Pancreas (tissue), 10 donors: ENCODE measurements around the gene MDFIC. TPM values are rescaled to one million over a fixed set of nuclear protein-coding genes. Genes with fewer than 3 reads are reported as not detected.
A peak's percentile ranks its signal among the peaks of the same experiment; 100 is the strongest.

Experiments used
- ATAC-seq, 4 donors: fragments of 200-7000 bp; cut with Tn5 transposase; one replicate each; pipeline versions ENCODE4 v1.8.0 to v1.9.1; 2020; ENCODE audit warnings: mild to moderate bottlenecking in 4 of 4, moderate library complexity in 4 of 4
- DNase-seq, 6 donors: peaks; one replicate each; pipeline ENCODE4 v3.0.0-alpha.2; 2020
- FAIRE-seq: peaks from 2 replicates; lab custom pipeline; 2012; peaks lifted over from hg19 to GRCh38; lab: Jason Lieb, UNC
- H3K27ac ChIP-seq, 4 donors: fragments of 200-600 bp; sonication (generic); 1 replicate in 3 of 4; 2 replicates in 1 of 4; pipeline versions ENCODE4 v1.5.0 to v1.8.0; 2020
- H3K27me3 ChIP-seq, 4 donors: fragments of 200-600 bp; one replicate each; pipeline ENCODE4 v1.8.0; 2021
- H3K36me3 ChIP-seq, 3 donors: fragments of 200-600 bp; sonication (generic) in 1 of 3; one replicate each; pipeline versions ENCODE4 v1.5.0 to v1.8.0; 2020 to 2021
- H3K4me1 ChIP-seq, 3 donors: fragments of 200-600 bp; one replicate each; pipeline ENCODE4 v1.8.0; 2021
- H3K4me3 ChIP-seq, 4 donors: fragments of 200-600 bp; sonication (generic) in 2 of 4; one replicate each; pipeline versions ENCODE4 v1.5.0 to v1.8.0; 2020 to 2021
- H3K9me3 ChIP-seq, 4 donors: fragments of 200-600 bp; one replicate each; pipeline ENCODE4 v1.8.0; 2021
- CTCF ChIP-seq, 4 donors: fragments of 200-600 bp; sonication (generic) in 3 of 4; IDR thresholded peaks; one replicate each; pipeline versions ENCODE4 v1.5.0 to v1.8.0; 2021; ENCODE audit warnings: antibody characterized with exemption in 4 of 4
- WGBS, 2 donors: extraction: QIAGEN DNeasy Blood & Tissue Kit; methylation state at CpG; one replicate each; pipeline ENCODE4 v1.1.7; 2013; 5-methylcytosine and 5-hydroxymethylcytosine counted together
- intact Hi-C, 3 donors: fragments of 100-400 bp; cut with DNase I; formaldehyde crosslinking; loops; one replicate each; pipeline versions ENCODE4 v1.11.1 to v1.14.2; 2022
- polyA plus RNA-seq, 2 donors: library from polyadenylated mRNA; stranded (reverse); fragments of 200-250 nt; gene quantifications; one replicate each; pipeline ENCODE4 v1.2.3, GENCODE V29; 2013
- total RNA-seq, 6 donors: library from RNA; stranded (reverse); fragmentation: NEBNext Ultra II Directional in 4 of 6; extraction: Animal tissue kit (Norgen Biotek cat#: 25700) in 4 of 6; gene quantifications; one replicate each; pipeline versions ENCODE4 v1.2.1 to v1.2.4, GENCODE V29; 2021 to 2023
- donor health status: healthy with polysubstance abuse.
- donor health status: DM: no; HTN: no; CAD: no; lungs with moderate emphysema.
- donor health status: DM: no; HTN: no; CAD: no.
- donor health status: control.
- donor health status: control.
- donor health status: Bipolar disorder and iron deficiency.
- donor health status: DM: yes; HTN: yes; CAD: no.
- donor health status: DM: no; HTN: no; CAD: no.
- donor health status: DM: no; HTN: no; CAD: no.
- donor health status: DM: yes; HTN: yes; CAD: no.

Gene MDFIC
- total and polyA plus RNA-seq, 8 donors: 3.1 to 12.3 (median 4.8) TPM

GRCh38 chr7:114986190-114987180 is 64.6 kb downstream of the MDFIC start:
- Histone ChIP-seq H3K9me3 (no peaks in the 10 kb centered on the region), H3K27ac (no peak overlapping the region), H3K36me3 (no peaks in the 10 kb centered on the region), H3K27me3 (no peaks in the 10 kb centered on the region), H3K4me1 (no peaks in the 10 kb centered on the region), H3K4me3 (no peak overlapping the region)
- 76 to 93% methylated on average over 3 of the region's 3 CpGs for WGBS, 2 donors
- TF ChIP-seq CTCF (IDR thresholded peaks at IDR 0.05): no peak
- intact Hi-C loops: no loop called here
- DNase-seq: no peak
- FAIRE-seq: no peak
- ATAC-seq: no peak

DNA sequence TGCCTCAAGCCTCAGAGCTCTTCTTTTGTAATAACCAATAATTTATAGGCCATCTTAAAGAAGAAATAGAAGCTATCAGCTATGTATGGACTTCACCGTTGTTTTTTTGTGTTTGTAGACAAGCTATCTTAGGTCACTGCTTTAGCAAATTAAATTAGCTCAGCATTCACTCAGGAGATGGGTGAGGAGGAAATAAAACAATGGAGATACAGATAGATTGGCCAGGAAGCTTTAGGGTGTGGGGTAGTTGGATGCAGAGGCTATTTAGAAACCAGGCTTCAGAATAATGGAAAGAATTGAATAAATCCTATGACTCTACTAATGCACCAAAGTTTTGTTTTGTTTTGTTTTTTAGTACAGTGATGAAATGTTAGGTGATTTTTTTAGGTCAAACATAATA is 66.1 kb downstream of the MDFIC start:
- H3K4me1 ChIP-seq: no peaks in the 10 kb centered on the region
- H3K4me3 ChIP-seq: no peak overlapping the region
- FAIRE-seq: no peak
- no peaks in the 10 kb centered on the region for H3K27me3 ChIP-seq
- H3K27ac ChIP-seq: no peak overlapping the region
- H3K36me3 ChIP-seq: no peaks in the 10 kb centered on the region
- no peak for ATAC-seq
- no peak for TF ChIP-seq CTCF (IDR thresholded peaks at IDR 0.05)
- WGBS, 2 donors: 60 to 72% methylated on average over 1 of the region's 1 CpG
- intact Hi-C loops: no loop called here
- no peaks in the 10 kb centered on the region for H3K9me3 ChIP-seq
- DNase-seq: no peak

DNA sequence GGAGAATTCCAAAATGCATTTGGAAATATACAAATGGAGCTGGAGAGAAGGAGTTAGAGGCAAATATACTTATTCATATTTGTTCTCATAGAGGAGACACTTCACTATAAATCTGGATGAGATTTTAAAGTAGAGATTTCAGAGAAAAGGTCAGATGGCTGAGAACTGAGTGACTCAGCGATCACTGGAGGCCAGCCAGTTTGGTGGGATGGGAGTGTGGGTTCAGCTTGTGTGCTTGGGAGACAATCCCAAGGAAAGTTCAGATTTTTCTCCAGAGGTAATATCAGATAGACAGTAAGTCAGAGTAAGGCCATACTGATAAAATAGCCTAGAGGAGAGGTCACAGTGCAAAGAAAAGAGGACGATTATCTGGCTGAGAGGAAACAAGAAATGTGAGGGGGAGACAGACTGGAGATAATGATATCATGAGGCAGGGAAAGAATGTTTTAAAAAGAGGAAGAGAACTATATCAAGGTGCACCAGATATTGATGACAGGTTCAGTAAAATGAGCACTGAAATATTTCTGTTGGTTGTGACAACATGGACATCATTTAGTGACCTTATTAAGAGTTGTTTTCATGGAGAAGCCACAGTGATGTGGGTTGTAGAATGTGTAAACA is 67.0 kb downstream of the MDFIC start:
- DNase-seq: peak in 4 of 6 donors; percentile 18 to 51 (median 24)
- Histone ChIP-seq H3K4me3 (no peak overlapping the region), H3K9me3 (no peaks in the 10 kb centered on the region), H3K36me3 (no peaks in the 10 kb centered on the region), H3K27me3 (no peaks in the 10 kb centered on the region), H3K27ac (no peak overlapping the region), H3K4me1 (no peaks in the 10 kb centered on the region)
- FAIRE-seq: no peak
- WGBS, 2 donors: 66 to 73% methylated on average over 2 of the region's 2 CpGs
- ATAC-seq: peak in 2 of 4 donors; percentile 59 to 65
- no peak for TF ChIP-seq CTCF (IDR thresholded peaks at IDR 0.05)
- intact Hi-C loops: no loop called here

DNA sequence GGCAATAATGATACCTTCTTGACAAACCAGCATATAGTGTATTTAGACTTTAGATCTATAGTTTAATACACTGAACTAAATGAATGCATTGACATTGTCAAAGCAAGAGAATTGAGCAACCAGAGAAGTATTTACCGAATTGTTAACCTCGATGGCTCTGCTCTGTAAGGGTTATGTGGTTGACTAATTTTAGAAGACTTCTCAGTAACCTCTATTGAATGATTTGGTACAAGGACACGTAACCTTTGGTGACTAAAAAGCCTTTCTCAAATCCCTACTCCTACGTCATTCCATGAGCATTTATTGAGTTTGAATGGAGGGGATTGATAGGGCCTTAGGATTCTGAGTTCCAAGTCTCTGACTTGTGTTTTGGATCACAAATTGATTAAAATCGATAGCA is 67.6 kb downstream of the MDFIC start:
- FAIRE-seq (no peak), DNase-seq (no peak), ATAC-seq (no peak)
- Histone ChIP-seq H3K4me3 (no peak overlapping the region), H3K36me3 (no peaks in the 10 kb centered on the region), H3K27me3 (no peaks in the 10 kb centered on the region), H3K27ac (no peak overlapping the region), H3K9me3 (no peaks in the 10 kb centered on the region), H3K4me1 (no peaks in the 10 kb centered on the region)
- 86 to 90% methylated on average over 5 of the region's 5 CpGs for WGBS, 2 donors
- intact Hi-C loops: no loop called here
- no peak for TF ChIP-seq CTCF (IDR thresholded peaks at IDR 0.05)
